Panc1 (cell line): ENCODE measurements around the gene ADAMTS1.

Experiments used
- CTCF ChIP-seq: fragments of 450-650 bp; IDR thresholded peaks from 2 replicates; pipeline ENCODE4 v1.5.1; 2017; ENCODE audit warnings: mild to moderate bottlenecking
- REST ChIP-seq, 2 experiments: IDR thresholded peaks; 2 replicates each; pipeline ENCODE4 v1.6.1; 2011 to 2012; ENCODE audit warnings: low read depth in 2 of 2, control low read depth in 1 of 2, low read length in 1 of 2, mild to moderate bottlenecking in 1 of 2, moderate library complexity in 1 of 2; ENCODE audit not compliant: insufficient read depth in 1 of 2
- SIN3A ChIP-seq: IDR thresholded peaks from 2 replicates; pipeline ENCODE4 v1.6.1; 2012; ENCODE audit warnings: low read depth, mild to moderate bottlenecking, low read length, moderate library complexity, borderline replicate concordance; ENCODE audit not compliant: insufficient read depth
- TCF7L2 ChIP-seq: IDR thresholded peaks from 2 replicates; pipeline ENCODE4 v1.6.1; 2011; ENCODE audit warnings: mild to moderate bottlenecking, low read depth, low read length, inconsistent platforms

- TF ChIP-seq CTCF (no peak), TCF7L2 (no peak), REST (IDR thresholded peaks at IDR 0.05; ENCODE audit: insufficient read depth in 1 of 2, low read depth in 2 of 2, low read length in 1 of 2) (no peak), SIN3A (no peak)
These were observed 12.2 kb downstream of the ADAMTS1 start for GRCh38 chr21:26833011-26833410.
